H1 (cell line): ENCODE measurements around the gene RAB1B. TPM values are rescaled to one million over a fixed set of nuclear protein-coding genes. Genes with fewer than 3 reads are reported as not detected.
A peak's percentile ranks its signal among the peaks of the same experiment; 100 is the strongest.

Experiments
- CREB1 ChIP-seq: IDR thresholded peaks from 2 replicates; pipeline ENCODE4 v1.6.1; 2012; ENCODE audit warnings: inconsistent platforms
- CTBP2 ChIP-seq: IDR thresholded peaks from 2 replicates; pipeline ENCODE4 v1.7.0; 2011; ENCODE audit warnings: borderline replicate concordance, mild to moderate bottlenecking, moderate library complexity, mixed read lengths, low read length; ENCODE audit not compliant: insufficient read depth, insufficient read length
- KDM4A ChIP-seq: IDR thresholded peaks from one replicate; pipeline ENCODE4 v1.7.1; 2012; ENCODE audit warnings: low read depth, mild to moderate bottlenecking, moderate library complexity, low read length, inconsistent platforms; ENCODE audit not compliant: severe bottlenecking
- POLR2A ChIP-seq, 2 experiments: IDR thresholded peaks; 1 replicate in 1 of 2; 2 replicates in 1 of 2; pipeline ENCODE4 v1.6.1; 2011; ENCODE audit warnings: low read depth in 2 of 2, low read length in 2 of 2, mild to moderate bottlenecking in 2 of 2; ENCODE audit errors: control extremely low read depth in 1 of 2
- RAD21 ChIP-seq, 2 experiments: IDR thresholded peaks in 1 of 2; conservative IDR thresholded peaks in 1 of 2; 2 replicates each; pipeline ENCODE4 v1.6.1; 2011; ENCODE audit warnings: low read depth in 2 of 2, low read length in 2 of 2, improper control_type of control experiment in 1 of 2, inconsistent platforms in 1 of 2, mild to moderate bottlenecking in 1 of 2, moderate library complexity in 1 of 2
- RBBP5 ChIP-seq: IDR thresholded peaks from 2 replicates; pipeline ENCODE4 v1.7.1; 2012; ENCODE audit warnings: low read depth, mild to moderate bottlenecking, inconsistent platforms, low read length, moderate library complexity, borderline replicate concordance
- RXRA ChIP-seq: IDR thresholded peaks from 2 replicates; pipeline ENCODE4 v1.6.1; 2011; ENCODE audit warnings: low read depth, mild to moderate bottlenecking, low read length, moderate library complexity; ENCODE audit not compliant: insufficient read depth
- SIN3A ChIP-seq, 2 experiments: IDR thresholded peaks in 1 of 2; conservative IDR thresholded peaks in 1 of 2; 2 replicates each; pipeline ENCODE4 v1.6.1; 2011 to 2012; ENCODE audit warnings: low read length in 2 of 2, improper control_type of control experiment in 1 of 2, low read depth in 1 of 2, mild to moderate bottlenecking in 1 of 2
- SP1 ChIP-seq: IDR thresholded peaks from 2 replicates; pipeline ENCODE4 v1.6.1; 2011; ENCODE audit warnings: low read depth, low read length
- TAF1 ChIP-seq: IDR thresholded peaks from 2 replicates; pipeline ENCODE4 v1.6.1; 2011; ENCODE audit warnings: mild to moderate bottlenecking, low read depth, low read length
- TCF12 ChIP-seq: IDR thresholded peaks from 2 replicates; pipeline ENCODE4 v1.6.1; 2011; ENCODE audit warnings: low read depth, mild to moderate bottlenecking, low read length
- YY1 ChIP-seq: IDR thresholded peaks from 2 replicates; pipeline ENCODE4 v1.6.1; 2011; ENCODE audit warnings: low read depth, mild to moderate bottlenecking, low read length
- polyA plus RNA-seq, 7 experiments: library from polyadenylated mRNA; depleted of rRNA in 3 of 7; stranded (reverse) in 5 of 7; unstranded in 2 of 7; fragments of >200 nt in 5 of 7; fragments of 200-250 nt in 2 of 7; gene quantifications; 1 replicate in 5 of 7; 2 replicates in 1 of 7; 4 replicates in 1 of 7; pipeline versions ENCODE4 v1.2.1 to v1.2.3, GENCODE V29; 2011 to 2013; ENCODE audit warnings: missing spikeins in 2 of 7, mixed read lengths in 2 of 7
- total RNA-seq: library from RNA; stranded (reverse); fragmentation: NEBNext Ultra II Directional; extraction: Animal tissue kit (Norgen Biotek cat#: 25700); gene quantifications from 2 replicates; pipeline ENCODE4 v1.2.1, GENCODE V29; 2021
- TF ChIP-seq, protein P1 (sequence below): IDR thresholded peaks from 2 replicates; pipeline ENCODE4 v1.6.1; 2012; ENCODE audit warnings: low read length, inconsistent platforms
- TF ChIP-seq, protein P2 (sequence below): IDR thresholded peaks from 2 replicates; pipeline ENCODE4 v1.6.1; 2012; ENCODE audit warnings: inconsistent platforms
- TF ChIP-seq, protein P3 (sequence below): IDR thresholded peaks from 2 replicates; pipeline ENCODE4 v1.6.1; 2012; ENCODE audit warnings: inconsistent platforms
- TF ChIP-seq, protein P4 (sequence below): IDR thresholded peaks from 2 replicates; pipeline ENCODE4 v1.6.1; 2011; ENCODE audit warnings: low read depth, mild to moderate bottlenecking, low read length; ENCODE audit not compliant: insufficient read depth

Gene RAB1B
- total and polyA plus RNA-seq, 2 of the 8 experiments (the other 6 are each of a cell fraction or from before 2014, with no cell fraction given), result 100 to 217 TPM

DNA sequence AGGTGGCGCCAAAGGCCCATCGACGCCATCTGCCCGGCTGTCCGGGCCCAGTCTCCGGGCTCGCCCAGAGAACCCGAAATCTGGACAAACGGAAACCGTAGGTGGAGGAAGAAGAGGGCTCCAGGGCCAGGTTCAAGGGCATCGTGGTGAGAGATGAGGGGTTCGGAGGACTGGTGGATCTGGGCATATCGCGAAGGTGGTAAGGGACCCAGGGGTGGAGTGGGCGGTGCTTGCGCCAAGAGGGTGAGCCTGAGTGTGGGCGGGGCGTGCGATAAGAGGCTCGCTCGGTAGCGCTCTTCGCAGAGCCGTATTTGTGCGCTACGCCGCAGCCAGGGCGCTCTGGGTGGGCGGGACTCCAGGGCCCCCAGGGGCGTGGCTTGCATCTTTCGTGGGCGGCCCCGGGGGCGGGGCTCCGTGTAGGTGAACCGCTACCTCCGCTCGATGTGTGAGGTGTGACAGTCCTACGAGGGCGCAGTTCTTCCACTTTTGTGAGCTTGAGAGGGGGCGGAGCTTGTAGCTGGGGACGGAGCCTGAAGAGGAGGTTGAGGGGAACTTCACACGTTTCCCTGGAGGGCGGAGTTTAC lies 43.6 kb downstream of the RAB1B start (continued):
- TF ChIP-seq RXRA, result no peak
- TF ChIP-seq RBBP5, result peak; percentile 37; the same call in 1 of the 2 replicates
- peak; percentile 92 to 93 for TF ChIP-seq RAD21 (IDR thresholded peaks at IDR 0.05 in 1 of 2, conservative IDR thresholded peaks at IDR 0.05 in 1 of 2; ENCODE audit: low read depth in 2 of 2, low read length in 2 of 2)
- TF ChIP-seq CREB1, result peak; percentile 61
- TF ChIP-seq YY1, result peak; percentile 56; the same call in 1 of the 2 replicates
- TF ChIP-seq, protein P1, sequence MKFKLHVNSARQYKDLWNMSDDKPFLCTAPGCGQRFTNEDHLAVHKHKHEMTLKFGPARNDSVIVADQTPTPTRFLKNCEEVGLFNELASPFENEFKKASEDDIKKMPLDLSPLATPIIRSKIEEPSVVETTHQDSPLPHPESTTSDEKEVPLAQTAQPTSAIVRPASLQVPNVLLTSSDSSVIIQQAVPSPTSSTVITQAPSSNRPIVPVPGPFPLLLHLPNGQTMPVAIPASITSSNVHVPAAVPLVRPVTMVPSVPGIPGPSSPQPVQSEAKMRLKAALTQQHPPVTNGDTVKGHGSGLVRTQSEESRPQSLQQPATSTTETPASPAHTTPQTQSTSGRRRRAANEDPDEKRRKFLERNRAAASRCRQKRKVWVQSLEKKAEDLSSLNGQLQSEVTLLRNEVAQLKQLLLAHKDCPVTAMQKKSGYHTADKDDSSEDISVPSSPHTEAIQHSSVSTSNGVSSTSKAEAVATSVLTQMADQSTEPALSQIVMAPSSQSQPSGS, result peak; percentile 69; the same call in 1 of the 2 replicates
- TF ChIP-seq SP1, result no peak
- TF ChIP-seq, protein P2, sequence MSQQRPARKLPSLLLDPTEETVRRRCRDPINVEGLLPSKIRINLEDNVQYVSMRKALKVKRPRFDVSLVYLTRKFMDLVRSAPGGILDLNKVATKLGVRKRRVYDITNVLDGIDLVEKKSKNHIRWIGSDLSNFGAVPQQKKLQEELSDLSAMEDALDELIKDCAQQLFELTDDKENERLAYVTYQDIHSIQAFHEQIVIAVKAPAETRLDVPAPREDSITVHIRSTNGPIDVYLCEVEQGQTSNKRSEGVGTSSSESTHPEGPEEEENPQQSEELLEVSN, result peak; percentile 79
- TF ChIP-seq, protein P3, sequence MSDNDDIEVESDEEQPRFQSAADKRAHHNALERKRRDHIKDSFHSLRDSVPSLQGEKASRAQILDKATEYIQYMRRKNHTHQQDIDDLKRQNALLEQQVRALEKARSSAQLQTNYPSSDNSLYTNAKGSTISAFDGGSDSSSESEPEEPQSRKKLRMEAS, result peak; percentile 83
- no peak for TF ChIP-seq CTBP2
- peak in 1 of 2 experiments; percentile 35; a peak in 1 of 3 replicates for TF ChIP-seq POLR2A (IDR thresholded peaks at IDR 0.05; ENCODE audit: control extremely low read depth in 1 of 2, low read depth in 2 of 2, low read length in 2 of 2)
- TF ChIP-seq KDM4A, result peak; percentile 74
- peak; percentile 39; the same call in 1 of the 2 replicates for TF ChIP-seq TAF1
- no peak for TF ChIP-seq TCF12
- TF ChIP-seq, protein P4, sequence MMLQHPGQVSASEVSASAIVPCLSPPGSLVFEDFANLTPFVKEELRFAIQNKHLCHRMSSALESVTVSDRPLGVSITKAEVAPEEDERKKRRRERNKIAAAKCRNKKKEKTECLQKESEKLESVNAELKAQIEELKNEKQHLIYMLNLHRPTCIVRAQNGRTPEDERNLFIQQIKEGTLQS, result no peak
- TF ChIP-seq SIN3A (conservative IDR thresholded peaks at IDR 0.05 in 1 of 2, IDR thresholded peaks at IDR 0.05 in 1 of 2; ENCODE audit: low read depth in 1 of 2, low read length in 2 of 2), result peak in 1 of 2 experiments; percentile 73; a peak in 1 of 4 replicates
